ENCODE measurements around the gene MANF.
"Not testable (repeated sequence)": the region's sequence is repeated elsewhere in the genome, so short reads cannot be mapped to it uniquely, and the experiment has no call there.

Gene MANF

GRCh38 chr3:51384726-51385473 lies at the start of gene MANF:
Gene MANF, plus strand, starts transcription at chr3:51385291. Its CDS starts 52 bp downstream, at chr3:51385343.
- peak; percentile 98 for DNase-seq

GRCh38 chr3:51336261-51336660 lies 48.8 kb upstream of the MANF start:
- DNase-seq, result no peak

GRCh38 chr3:51337666-51338065 lies 47.4 kb upstream of the MANF start:
- DNase-seq, result no peak

- DNase-seq, result no peak
These were observed 46.5 kb upstream of the MANF start for GRCh38 chr3:51338632-51339031.

- no peak for DNase-seq
These were observed 44.9 kb upstream of the MANF start for GRCh38 chr3:51340013-51340829.

GRCh38 chr3:51340989-51341636 lies 44.0 kb upstream of the MANF start:
- DNase-seq, result no peak

- DNase-seq, result no peak
These were observed 41.0 kb upstream of the MANF start for GRCh38 chr3:51343918-51344687.

- no peak for DNase-seq
These were observed 34.3 kb upstream of the MANF start for GRCh38 chr3:51350751-51351150.

- DNase-seq, result no peak
These were observed 32.0 kb upstream of the MANF start for GRCh38 chr3:51353131-51353530.

- DNase-seq, result peak; percentile 25
These were observed 31.4 kb upstream of the MANF start for GRCh38 chr3:51353691-51354090.

GRCh38 chr3:51354172-51354571 lies 30.9 kb upstream of the MANF start:
- DNase-seq, result no peak

GRCh38 chr3:51354731-51355615 lies 30.1 kb upstream of the MANF start:
- DNase-seq, result no peak

- DNase-seq, result no peak
These were observed 29.1 kb upstream of the MANF start for GRCh38 chr3:51355891-51356578.

- DNase-seq, result no peak
These were observed 27.2 kb upstream of the MANF start for GRCh38 chr3:51357856-51358255.

- no peak for DNase-seq
These were observed 26.1 kb upstream of the MANF start for GRCh38 chr3:51358981-51359380.

- no peak for DNase-seq
These were observed 24.3 kb upstream of the MANF start for GRCh38 chr3:51360806-51361205.

GRCh38 chr3:51361746-51362145 lies 23.3 kb upstream of the MANF start:
- no peak for DNase-seq

- no peak for DNase-seq
These were observed 22.6 kb upstream of the MANF start for GRCh38 chr3:51362476-51362875.

- not testable (repeated sequence) for DNase-seq
These were observed 16.8 kb upstream of the MANF start for GRCh38 chr3:51368276-51368675.

GRCh38 chr3:51371943-51372557 lies 13.0 kb upstream of the MANF start:
- peak; percentile 85 for DNase-seq

All from hematopoietic multipotent progenitor cell treated with erythropoietin and hydrocortisone succinate and interleukin-3 and kit ligand, for 6 days (in vitro differentiated cells).